B cell (primary cell): ENCODE results near the gene COL25A1. TPM values are rescaled to one million over a fixed set of nuclear protein-coding genes. Genes with fewer than 3 reads are reported as not detected.

Source experiments
- ATAC-seq: fragments of 200-7000 bp; cut with Tn5 transposase; one replicate; pipeline ENCODE4 v1.10.0; 2021; ENCODE audit warnings: low read depth, mild to moderate bottlenecking, moderate number of reproducible peaks, moderate library complexity
- CTCF ChIA-PET: fragments of 350-600 bp; sonication (Branson Sonifier 250); formaldehyde crosslinking; loops from one replicate; lab custom pipeline; 2021; ENCODE audit warnings: antibody characterized with exemption, inconsistent platforms; lab: Charles Lee
- POLR2A ChIA-PET: fragments of 350-600 bp; sonication (Branson Sonifier 250); formaldehyde crosslinking; loops from one replicate; lab custom pipeline; 2021; ENCODE audit warnings: antibody characterized with exemption; lab: Charles Lee
- DNase-seq: peaks from one replicate; pipeline ENCODE4 v3.0.0; 2013
- H2AFZ ChIP-seq: 2 replicates; pipeline ENCODE4 v1.6.1; 2012; ENCODE audit warnings: mild to moderate bottlenecking, low read depth, low read length; ENCODE audit not compliant: insufficient read depth, poor library complexity, severe bottlenecking
- H3K27ac ChIP-seq, 2 donors: 1 replicate in 1 of 2; 2 replicates in 1 of 2; pipeline ENCODE4 v1.5.1; 2012 to 2013; ENCODE audit warnings: low read length in 2 of 2, mild to moderate bottlenecking in 2 of 2, moderate library complexity in 1 of 2
- H3K27me3 ChIP-seq, 4 experiments: fragments of 200-600 bp in 1 of 4; sonication (generic) in 1 of 4; replicated peaks in 1 of 4; 1 replicate in 2 of 4; 2 replicates in 2 of 4; pipeline versions ENCODE4 v1.6.1 to v1.7.0; 2013 to 2016; ENCODE audit warnings: low read length in 3 of 4, mild to moderate bottlenecking in 2 of 4, mixed read lengths in 1 of 4, moderate library complexity in 1 of 4; ENCODE audit not compliant: insufficient read depth in 4 of 4, control insufficient read depth in 3 of 4; ENCODE audit errors: control extremely low read depth in 1 of 4
- H3K36me3 ChIP-seq, 2 experiments: replicated peaks in 1 of 2; 1 replicate in 1 of 2; 2 replicates in 1 of 2; pipeline versions ENCODE4 v1.6.1 to v1.7.1; 2013; ENCODE audit warnings: low read length in 1 of 2; ENCODE audit not compliant: insufficient read depth in 2 of 2, control insufficient read depth in 1 of 2; ENCODE audit errors: control extremely low read depth in 1 of 2, extremely low read depth in 1 of 2
- H3K4me1 ChIP-seq, 2 donors: fragments of 200-600 bp in 1 of 2; sonication (generic) in 1 of 2; 1 replicate in 1 of 2; 2 replicates in 1 of 2; pipeline versions ENCODE4 v1.5.1 to v1.6.1; 2013 to 2017; ENCODE audit warnings: low read length in 2 of 2; ENCODE audit not compliant: control insufficient read depth in 2 of 2, insufficient read depth in 2 of 2
- H3K4me2 ChIP-seq: replicated peaks from 2 replicates; pipeline ENCODE3; 2012; ENCODE audit warnings: mild to moderate bottlenecking, low read depth, low read length; ENCODE audit not compliant: poor library complexity, severe bottlenecking
- H3K4me3 ChIP-seq, 5 experiments: fragments of 200-600 bp in 1 of 5; sonication (generic) in 1 of 5; 1 replicate in 3 of 5; 2 replicates in 2 of 5; pipeline versions ENCODE4 v1.5.1 to v1.7.0; 2011 to 2016; ENCODE audit warnings: low read length in 4 of 5, mild to moderate bottlenecking in 4 of 5, low read depth in 2 of 5, control low read depth in 1 of 5, moderate library complexity in 1 of 5; ENCODE audit not compliant: insufficient read depth in 1 of 5; ENCODE audit errors: control extremely low read depth in 1 of 5, extremely low read depth in 1 of 5
- H3K79me2 ChIP-seq: fragments of 200-600 bp; sonication (generic); one replicate; pipeline ENCODE4 v1.6.0; 2016; ENCODE audit warnings: low read length; ENCODE audit not compliant: control insufficient read depth, insufficient read depth
- H3K9ac ChIP-seq: fragments of 200-600 bp; sonication (generic); 2 replicates; pipeline ENCODE4 v1.6.1; 2017; ENCODE audit warnings: mild to moderate bottlenecking, low read length, moderate library complexity
- H3K9me3 ChIP-seq, 3 donors: one replicate each; pipeline versions ENCODE4 v1.6.1 to v1.7.1; 2013; ENCODE audit warnings: low read length in 2 of 3; ENCODE audit not compliant: control insufficient read depth in 2 of 3, insufficient read depth in 1 of 3; ENCODE audit errors: control extremely low read depth in 1 of 3
- H4K20me1 ChIP-seq: 2 replicates; pipeline ENCODE4 v1.6.0; 2012; ENCODE audit warnings: mild to moderate bottlenecking, low read length; ENCODE audit not compliant: insufficient read depth, control insufficient read depth, poor library complexity, severe bottlenecking
- H3K27ac Mint-ChIP-seq: one replicate; pipeline ENCODE4 v1.8.0; 2021; ENCODE audit warnings: mixed read lengths
- H3K27me3 Mint-ChIP-seq: one replicate; pipeline ENCODE4 v1.8.0; 2021; ENCODE audit warnings: mixed read lengths
- H3K4me1 Mint-ChIP-seq: one replicate; pipeline ENCODE4 v1.8.0; 2021; ENCODE audit warnings: mixed read lengths
- H3K4me3 Mint-ChIP-seq: one replicate; pipeline ENCODE4 v1.8.0; 2021; ENCODE audit warnings: mixed read lengths
- H3K9me3 Mint-ChIP-seq: one replicate; pipeline ENCODE4 v1.8.0; 2022; ENCODE audit warnings: mixed read lengths; ENCODE audit not compliant: insufficient read depth
- EZH2 ChIP-seq: IDR thresholded peaks from 2 replicates; pipeline ENCODE4 v1.6.1; 2012; ENCODE audit warnings: borderline replicate concordance, low read depth, mild to moderate bottlenecking, moderate library complexity, low read length; ENCODE audit not compliant: insufficient read depth, poor library complexity, severe bottlenecking
- WGBS: methylation state at CpG from one replicate; pipeline ENCODE4 v1.1.5; 2013; ENCODE audit warnings: missing lambda C conversion rate; ENCODE audit not compliant: insufficient coverage; 5-methylcytosine and 5-hydroxymethylcytosine counted together
- intact Hi-C: fragments of 100-400 bp; cut with micrococcal nuclease; formaldehyde crosslinking; loops from one replicate; pipeline ENCODE4 v1.10.0; 2022
- polyA plus RNA-seq: library from polyadenylated mRNA; depleted of rRNA; stranded (reverse); fragments of >200 nt; gene quantifications from 2 replicates; pipeline ENCODE4 v1.2.3, GENCODE V29; 2012
- total RNA-seq, 2 donors: library from RNA; stranded (reverse); fragments of 120-200 nt in 1 of 2; gene quantifications; 1 replicate in 1 of 2; 2 replicates in 1 of 2; pipeline versions ENCODE4 v1.2.3 to v1.2.4, GENCODE V29; 2013 to 2022
- TF ChIP-seq, protein P1 (sequence below): fragments of 200-600 bp; IDR thresholded peaks from one replicate; pipeline ENCODE4 v1.8.0; 2022; ENCODE audit warnings: antibody characterized with exemption, mild to moderate bottlenecking

Gene COL25A1
- total and polyA plus RNA-seq, 2 donors (not counting 1 experiment from before 2014, with no cell fraction given), result not detected

DNA sequence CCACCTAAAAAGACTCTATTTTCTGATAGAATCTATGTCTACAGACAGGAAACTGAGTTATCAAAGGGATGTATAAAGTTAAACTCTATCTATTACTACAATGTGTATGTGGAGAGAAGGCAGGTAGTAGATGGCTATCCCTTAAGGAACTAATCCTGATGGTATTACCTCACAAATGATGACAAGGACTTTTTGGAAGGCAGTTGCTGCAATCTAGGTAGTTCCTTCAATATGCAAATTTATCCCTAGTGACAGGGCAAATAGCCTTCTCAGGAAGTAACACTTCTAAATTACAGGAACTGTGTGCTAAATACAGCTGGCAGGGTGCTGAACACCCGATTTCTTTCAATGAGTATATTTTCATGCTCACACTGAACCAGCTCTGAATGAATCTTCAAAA is 177.4 kb downstream of the COL25A1 start:
- CTCF ChIA-PET, result no interaction called here
- Mint-ChIP-seq H3K4me1 (no peaks in the 10 kb centered on the region), H3K27ac (no peak overlapping the region), H3K9me3 (no peaks in the 10 kb centered on the region), H3K27me3 (no peaks in the 10 kb centered on the region), H3K4me3 (no peak overlapping the region)
- intact Hi-C loops, result no loop called here
- no peak for DNase-seq
- Histone ChIP-seq H3K4me1 (no peaks in the 10 kb centered on the region), H3K27ac (no peak overlapping the region), H2AFZ (no peak overlapping the region), H4K20me1 (no peaks in the 10 kb centered on the region), H3K27me3 (no peaks in the 10 kb centered on the region), H3K9me3 (no peaks in the 10 kb centered on the region), H3K79me2 (no peaks in the 10 kb centered on the region), H3K4me3 (no peak overlapping the region), H3K4me2 (no peak overlapping the region), H3K36me3 (no peaks in the 10 kb centered on the region), H3K9ac (no peak overlapping the region)
- POLR2A ChIA-PET, result no interaction called here
- ATAC-seq, result no peak
- TF ChIP-seq, protein P1, sequence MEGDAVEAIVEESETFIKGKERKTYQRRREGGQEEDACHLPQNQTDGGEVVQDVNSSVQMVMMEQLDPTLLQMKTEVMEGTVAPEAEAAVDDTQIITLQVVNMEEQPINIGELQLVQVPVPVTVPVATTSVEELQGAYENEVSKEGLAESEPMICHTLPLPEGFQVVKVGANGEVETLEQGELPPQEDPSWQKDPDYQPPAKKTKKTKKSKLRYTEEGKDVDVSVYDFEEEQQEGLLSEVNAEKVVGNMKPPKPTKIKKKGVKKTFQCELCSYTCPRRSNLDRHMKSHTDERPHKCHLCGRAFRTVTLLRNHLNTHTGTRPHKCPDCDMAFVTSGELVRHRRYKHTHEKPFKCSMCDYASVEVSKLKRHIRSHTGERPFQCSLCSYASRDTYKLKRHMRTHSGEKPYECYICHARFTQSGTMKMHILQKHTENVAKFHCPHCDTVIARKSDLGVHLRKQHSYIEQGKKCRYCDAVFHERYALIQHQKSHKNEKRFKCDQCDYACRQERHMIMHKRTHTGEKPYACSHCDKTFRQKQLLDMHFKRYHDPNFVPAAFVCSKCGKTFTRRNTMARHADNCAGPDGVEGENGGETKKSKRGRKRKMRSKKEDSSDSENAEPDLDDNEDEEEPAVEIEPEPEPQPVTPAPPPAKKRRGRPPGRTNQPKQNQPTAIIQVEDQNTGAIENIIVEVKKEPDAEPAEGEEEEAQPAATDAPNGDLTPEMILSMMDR, result no peak
- no peak for TF ChIP-seq EZH2
- WGBS, result 0% methylated on average over 1 of the region's 1 CpG

DNA sequence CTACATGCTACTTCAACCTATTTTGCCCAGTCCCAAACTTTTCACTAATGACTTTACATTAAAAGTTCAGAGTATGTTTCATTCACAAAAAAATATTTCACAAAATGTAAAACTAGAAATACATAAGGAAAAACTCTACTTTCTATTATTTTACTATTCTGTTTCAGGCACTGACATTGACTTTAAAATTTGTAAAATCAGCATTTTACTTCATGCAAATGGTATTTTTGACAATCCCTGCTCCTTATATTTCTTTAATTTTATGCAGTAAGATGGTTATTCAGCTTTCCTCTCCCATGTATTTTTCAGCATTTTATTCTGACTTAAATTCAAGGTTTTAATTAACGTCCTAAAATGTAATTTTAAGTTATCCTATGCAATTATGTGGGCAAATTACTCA is 178.5 kb downstream of the COL25A1 start:
- ChIA-PET CTCF (no interaction called here), POLR2A (no interaction called here)
- Mint-ChIP-seq H3K4me3 (no peak overlapping the region), H3K4me1 (no peaks in the 10 kb centered on the region), H3K27ac (no peak overlapping the region), H3K27me3 (no peaks in the 10 kb centered on the region), H3K9me3 (no peaks in the 10 kb centered on the region)
- no peak overlapping the region for H3K9ac ChIP-seq
- H3K27me3 ChIP-seq, result no peaks in the 10 kb centered on the region
- H3K4me1 ChIP-seq, result no peaks in the 10 kb centered on the region
- no peaks in the 10 kb centered on the region for H3K79me2 ChIP-seq
- TF ChIP-seq, protein P1, result no peak
- no peak for TF ChIP-seq EZH2
- no CpG with 5 or more reads among the region's 1 CpG for WGBS
- H3K27ac ChIP-seq, result no peak overlapping the region
- no peaks in the 10 kb centered on the region for H3K36me3 ChIP-seq
- ATAC-seq (no peak), DNase-seq (no peak)
- H2AFZ ChIP-seq, result no peak overlapping the region
- intact Hi-C loops, result no loop called here
- H3K4me3 ChIP-seq, result no peak overlapping the region
- H4K20me1 ChIP-seq, result no peaks in the 10 kb centered on the region
- H3K9me3 ChIP-seq, result no peaks in the 10 kb centered on the region
- no peak overlapping the region for H3K4me2 ChIP-seq
